SK-N-MC (cell line): ENCODE measurements around the gene IGLL1.

Source experiments
- DNase-seq: peaks from one replicate; pipeline ENCODE4 v3.0.0-alpha.2; 2011; ENCODE audit warnings: low read depth, low spot score
- H3K27ac ChIP-seq: fragments of 200-600 bp; sonication (generic); 2 replicates; pipeline ENCODE4 v1.5.1; 2016; ENCODE audit warnings: mixed run types
- H3K36me3 ChIP-seq: fragments of 200-600 bp; sonication (generic); 2 replicates; pipeline ENCODE4 v1.6.1; 2017; ENCODE audit warnings: antibody characterized with exemption, low read length, mixed read lengths; ENCODE audit not compliant: insufficient read depth
- H3K4me3 ChIP-seq: fragments of 200-600 bp; sonication (generic); 2 replicates; pipeline ENCODE4 v1.5.1; 2016
- H3K9ac ChIP-seq: fragments of 200-600 bp; sonication (generic); 2 replicates; pipeline ENCODE4 v1.8.0; 2017; ENCODE audit warnings: mixed run types, mixed read lengths; ENCODE audit not compliant: insufficient read length
- H3K9me3 ChIP-seq: fragments of 200-600 bp; sonication (generic); 2 replicates; pipeline ENCODE4 v1.6.1; 2017; ENCODE audit warnings: low read depth, mild to moderate bottlenecking, antibody characterized with exemption, low read length, moderate library complexity, mixed read lengths
- EZH2 ChIP-seq: fragments of 200-600 bp; sonication (generic); IDR thresholded peaks from one replicate; pipeline ENCODE4 v1.6.1; 2017; ENCODE audit warnings: antibody characterized with exemption
- FOXP2 ChIP-seq: optimal IDR thresholded peaks from 2 replicates; pipeline ENCODE3; 2011; ENCODE audit warnings: mild to moderate bottlenecking, moderate library complexity; ENCODE audit not compliant: insufficient read depth; ENCODE audit errors: extremely low read length, control extremely low read depth
- POLR2AphosphoS5 ChIP-seq: IDR thresholded peaks from 2 replicates; pipeline ENCODE4 v1.6.1; 2012; ENCODE audit warnings: mild to moderate bottlenecking, low read depth, low read length, borderline replicate concordance

Gene IGLL1

GRCh38 chr22:23525510-23525909 lies 54.6 kb downstream of the IGLL1 start:
- Histone ChIP-seq H3K9ac (no peak overlapping the region), H3K4me3 (no peak overlapping the region), H3K36me3 (no peaks in the 10 kb centered on the region), H3K27ac (no peak overlapping the region), H3K9me3 (no peaks in the 10 kb centered on the region)
- no peak for DNase-seq
- TF ChIP-seq FOXP2 (no peak), EZH2 (no peak), POLR2AphosphoS5 (no peak)

GRCh38 chr22:23524226-23524625 lies 55.9 kb downstream of the IGLL1 start:
- DNase-seq: no peak
- Histone ChIP-seq H3K27ac (peak overlapping the region; percentile 98), H3K36me3 (no peaks in the 10 kb centered on the region), H3K4me3 (no peak overlapping the region), H3K9ac (no peak overlapping the region), H3K9me3 (no peaks in the 10 kb centered on the region)
- TF ChIP-seq FOXP2: no peak
- no peak for TF ChIP-seq EZH2
- no peak for TF ChIP-seq POLR2AphosphoS5

DNA sequence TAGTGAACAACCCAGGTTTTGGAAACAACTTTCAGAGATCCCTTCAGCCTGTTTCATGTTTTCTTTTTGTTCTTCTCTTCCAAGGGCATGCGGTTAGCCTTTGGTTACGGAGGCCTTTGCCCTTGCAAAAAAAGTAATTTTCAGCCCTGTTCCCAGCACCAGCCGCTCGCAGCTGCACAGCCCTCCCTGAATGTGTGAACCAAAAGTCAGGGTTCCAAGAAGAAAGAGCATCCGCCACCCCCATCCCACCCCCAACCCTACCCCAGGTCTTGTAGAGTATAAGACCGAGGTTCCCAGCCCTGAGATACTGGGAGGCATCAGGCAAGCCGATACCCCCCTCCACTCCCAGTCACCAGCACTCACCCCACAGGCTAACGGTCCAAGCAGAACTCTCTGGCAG lies 56.4 kb downstream of the IGLL1 start:
- TF ChIP-seq EZH2 (no peak), POLR2AphosphoS5 (no peak), FOXP2 (no peak)
- no peak overlapping the region for H3K9ac ChIP-seq
- no peaks in the 10 kb centered on the region for H3K9me3 ChIP-seq
- no peak for DNase-seq
- H3K36me3 ChIP-seq: no peaks in the 10 kb centered on the region
- H3K4me3 ChIP-seq: no peak overlapping the region
- H3K27ac ChIP-seq: peak overlapping the region; percentile 98
